Omental fat pad (tissue), 4 donors: ENCODE data around the gene SLC3A2. TPM values are rescaled to one million over a fixed set of nuclear protein-coding genes. Genes with fewer than 3 reads are reported as not detected.
A peak's percentile ranks its signal among the peaks of the same experiment; 100 is the strongest.
"Not testable (repeated sequence)": the region's sequence is repeated elsewhere in the genome, so short reads cannot be mapped to it uniquely, and the experiment has no call there.

Source experiments
- ATAC-seq: fragments of 150-250 bp; one replicate; pipeline ENCODE4 v1.9.1; 2016; ENCODE audit warnings: mild to moderate bottlenecking, moderate library complexity; ENCODE audit not compliant: low FRiP score
- DNase-seq: peaks from one replicate; pipeline ENCODE4 v3.0.0-alpha.2; 2019; ENCODE audit warnings: low spot score
- CTCF ChIP-seq, 3 donors: fragments of 450-650 bp; IDR thresholded peaks; one replicate each; pipeline ENCODE4 v1.5.1; 2016 to 2017; ENCODE audit warnings: antibody characterized with exemption in 3 of 3, mild to moderate bottlenecking in 3 of 3, moderate library complexity in 2 of 3
- total RNA-seq, 4 donors: library from RNA; depleted of rRNA; stranded (reverse); fragments of >200 nt; gene quantifications; one replicate each; pipeline ENCODE4 v1.1.0, GENCODE V29; 2016

The SLC3A2 gene
- total RNA-seq, 4 donors from 2014 or later = 110 to 239 (median 191) TPM

GRCh38 chr11:62854013-62854824, 26.5 kb upstream of the SLC3A2 start:
- ATAC-seq (no peak), DNase-seq (no peak)
- no peak for TF ChIP-seq CTCF (IDR thresholded peaks at IDR 0.05)

- no peak for TF ChIP-seq CTCF (IDR thresholded peaks at IDR 0.05)
- ATAC-seq (no peak), DNase-seq (no peak)
These were observed 25.7 kb upstream of the SLC3A2 start for GRCh38 chr11:62854825-62855570.

GRCh38 chr11:62855571-62856332, 24.9 kb upstream of the SLC3A2 start:
- DNase-seq (peak; percentile 77), ATAC-seq (peak; percentile 97)
- no peak for TF ChIP-seq CTCF (IDR thresholded peaks at IDR 0.05)

GRCh38 chr11:62856333-62856895, 24.3 kb upstream of the SLC3A2 start:
- no peak for ATAC-seq
- no peak for TF ChIP-seq CTCF (IDR thresholded peaks at IDR 0.05)
- DNase-seq = no peak

- TF ChIP-seq CTCF (IDR thresholded peaks at IDR 0.05) = no peak
- ATAC-seq (no peak), DNase-seq (no peak)
These were observed 23.1 kb upstream of the SLC3A2 start for GRCh38 chr11:62857541-62857982.

- no peak for TF ChIP-seq CTCF (IDR thresholded peaks at IDR 0.05)
- DNase-seq (no peak), ATAC-seq (no peak)
These were observed 22.5 kb upstream of the SLC3A2 start for GRCh38 chr11:62858201-62858600.

GRCh38 chr11:62859281-62859703, 21.4 kb upstream of the SLC3A2 start:
- not testable (repeated sequence) for DNase-seq

More at GRCh38 chr11:62859281-62859703, 21.4 kb upstream of the SLC3A2 start:
- not testable (repeated sequence) for ATAC-seq
